HG03575 (cell line): ENCODE data around the gene NR6A1.

Experiments
- ATAC-seq: cut with Tn5 transposase; IDR thresholded peaks from one replicate; pipeline ENCODE4 v1.9.1; 2021; ENCODE audit not compliant: unreplicated experiment, insufficient number of reproducible peaks, low FRiP score; ENCODE audit errors: extremely low read depth

The NR6A1 gene

DNA sequence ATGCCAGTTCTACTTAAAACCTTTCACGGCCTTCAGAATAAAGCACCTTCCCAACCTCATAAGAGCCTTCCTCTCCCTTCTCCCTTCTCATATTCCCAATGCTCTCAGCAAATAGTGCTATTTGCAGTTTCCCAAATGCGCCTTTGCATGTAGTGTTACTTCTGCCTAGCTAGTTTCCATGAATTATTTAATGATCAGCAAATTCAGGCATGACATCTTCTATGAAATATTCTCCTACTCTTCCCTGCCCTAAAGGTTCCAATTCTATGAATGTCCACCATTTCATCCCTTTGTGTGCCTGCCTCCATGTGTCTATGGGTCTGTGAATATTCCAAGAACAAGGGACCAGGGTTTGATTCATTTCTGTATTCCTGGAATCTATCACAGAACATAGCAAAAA is 165.1 kb downstream of the NR6A1 start:
- no peak for ATAC-seq

DNA sequence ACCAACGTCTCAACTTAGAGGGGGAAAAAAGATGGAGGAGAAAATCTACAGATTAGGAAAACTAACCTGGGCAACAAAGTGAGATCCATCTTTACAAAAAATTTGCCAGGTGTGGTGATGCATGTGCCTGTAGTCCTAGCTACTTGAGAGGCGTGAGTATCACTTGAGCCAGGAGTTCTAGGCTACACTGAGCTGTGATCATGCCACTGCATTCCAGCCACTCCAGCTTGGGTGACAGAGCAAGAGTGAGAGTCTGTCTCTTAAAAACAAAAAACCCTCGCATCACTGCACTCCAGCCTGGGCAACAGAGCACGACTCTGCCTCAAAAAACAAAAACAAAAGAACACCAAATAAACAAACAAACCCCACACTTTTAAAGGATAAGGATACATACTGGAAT is 165.9 kb downstream of the NR6A1 start:
- ATAC-seq: no peak

- ATAC-seq: no peak
Measured at GRCh38 chr9:124602632-124603031, 168.5 kb downstream of the NR6A1 start.

GRCh38 chr9:124602204-124602603 is 168.9 kb downstream of the NR6A1 start:
- ATAC-seq: no peak

GRCh38 chr9:124600407-124600806 is 170.7 kb downstream of the NR6A1 start:
- no peak for ATAC-seq

GRCh38 chr9:124599121-124599795 is 171.9 kb downstream of the NR6A1 start:
- no peak for ATAC-seq

GRCh38 chr9:124598048-124598447 is 173.1 kb downstream of the NR6A1 start:
- ATAC-seq: no peak

DNA sequence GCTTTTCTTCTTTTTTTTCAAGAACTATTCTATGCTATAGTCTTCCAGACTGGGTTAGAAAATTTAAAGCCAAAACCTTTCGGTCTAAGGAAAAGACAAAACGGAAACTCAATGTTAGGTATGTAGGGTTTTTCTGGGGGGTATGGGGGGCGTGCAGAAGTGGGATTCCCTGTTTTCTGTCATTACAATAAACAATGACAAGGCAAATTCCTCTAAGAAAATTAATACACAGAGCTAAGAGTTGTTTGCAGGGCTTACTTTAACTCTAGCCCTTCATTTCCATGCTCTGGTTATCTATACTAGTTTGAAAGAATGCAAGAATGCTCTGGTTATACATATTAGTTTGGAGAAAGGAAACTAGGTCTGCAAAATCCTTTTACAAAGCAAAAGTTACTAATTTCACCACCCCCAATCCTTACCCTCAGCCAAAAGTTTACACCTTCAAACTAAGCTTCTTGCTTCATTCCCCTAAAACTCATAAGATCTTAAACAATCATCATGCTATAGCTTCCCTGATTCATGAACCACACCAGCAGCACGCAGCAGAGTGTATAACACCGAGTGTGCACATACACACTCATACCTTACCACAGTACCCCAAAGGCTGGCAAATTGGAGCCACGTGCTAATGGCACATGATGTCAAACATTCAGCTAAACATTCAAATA is 174.8 kb downstream of the NR6A1 start:
- ATAC-seq: no peak

GRCh38 chr9:124595743-124596142 is 175.4 kb downstream of the NR6A1 start:
- ATAC-seq: no peak

- no peak for ATAC-seq
Measured at GRCh38 chr9:124594673-124595072, 176.4 kb downstream of the NR6A1 start.

DNA sequence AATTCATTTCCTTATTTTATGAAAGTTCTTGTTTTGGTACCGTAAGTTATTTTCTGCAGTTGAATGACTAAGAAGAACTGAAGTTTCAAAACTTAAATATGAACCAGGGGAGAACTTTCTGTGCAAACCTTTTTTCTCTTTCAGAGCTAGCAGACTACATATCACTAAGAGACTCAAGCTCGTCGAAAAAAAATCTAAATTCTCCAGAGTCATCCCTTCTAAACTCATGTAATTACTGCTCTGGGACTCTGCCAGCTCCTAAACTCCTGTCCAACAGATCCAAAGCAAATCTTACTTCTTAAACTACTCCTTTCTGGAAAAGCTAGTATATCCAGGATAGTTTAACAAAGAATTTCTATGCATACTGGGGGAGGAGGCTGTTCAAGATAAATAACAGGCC is 176.9 kb downstream of the NR6A1 start:
- ATAC-seq: no peak

DNA sequence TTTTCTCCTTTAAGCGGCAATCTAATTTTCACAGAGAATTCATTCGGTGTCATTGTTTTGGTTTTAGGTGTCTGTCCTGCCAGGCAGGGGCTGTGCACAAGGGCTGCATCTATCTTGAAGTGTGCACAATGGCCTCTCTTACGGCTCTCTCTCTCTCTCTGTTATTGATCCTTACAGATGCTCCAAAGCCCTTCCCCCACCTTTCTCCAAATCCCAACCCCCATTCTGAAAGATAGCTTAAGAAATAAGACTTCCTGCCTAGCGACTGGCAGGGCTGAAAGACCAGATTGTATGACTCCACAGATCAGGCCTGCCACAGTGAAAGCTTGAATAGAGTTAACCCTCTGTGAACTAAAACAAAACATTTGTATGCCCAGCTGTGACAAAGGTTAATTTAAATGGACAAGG is 177.5 kb downstream of the NR6A1 start:
- no peak for ATAC-seq

- no peak for ATAC-seq
Measured at GRCh38 chr9:124593200-124593599, 177.9 kb downstream of the NR6A1 start.

GRCh38 chr9:124590889-124591641 is 180.0 kb downstream of the NR6A1 start:
- ATAC-seq: no peak

GRCh38 chr9:124584631-124585030 is 186.5 kb downstream of the NR6A1 start:
- ATAC-seq: no peak

GRCh38 chr9:124583134-124583533 is 188.0 kb downstream of the NR6A1 start:
- ATAC-seq: no peak

DNA sequence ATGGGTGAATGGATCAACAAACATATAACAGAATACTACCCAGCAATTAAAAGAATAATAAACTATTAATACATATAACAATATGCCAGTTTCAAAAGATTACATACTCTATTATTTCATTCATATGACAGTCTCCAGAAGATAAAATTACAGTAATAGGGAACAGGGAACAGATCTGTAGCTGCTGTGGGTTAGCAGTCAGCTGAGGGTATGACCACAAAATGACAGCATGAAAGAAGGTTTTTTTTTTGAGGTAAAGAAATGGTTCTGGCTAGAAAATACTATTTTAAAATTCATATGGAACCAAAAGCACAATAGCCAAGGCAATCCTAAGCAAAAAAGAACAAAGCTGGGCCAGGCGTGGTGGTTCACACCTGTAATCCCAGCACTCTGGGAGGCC is 190.9 kb downstream of the NR6A1 start:
- ATAC-seq: no peak

- ATAC-seq: no peak
Measured at GRCh38 chr9:124576751-124577150, 194.4 kb downstream of the NR6A1 start.

- ATAC-seq: no peak
Measured at GRCh38 chr9:124574534-124575375, 196.4 kb downstream of the NR6A1 start.
